H9 (cell line): ENCODE results near the gene APLP2. TPM values are rescaled to one million over a fixed set of nuclear protein-coding genes. Genes with fewer than 3 reads are reported as not detected.

Experiments
- DNase-seq: peaks from one replicate; pipeline ENCODE4 v3.0.0-alpha.2; 2017
- H2AFZ ChIP-seq: one replicate; pipeline ENCODE4 v1.6.1; 2013; ENCODE audit warnings: mild to moderate bottlenecking, low read length, control low read depth, moderate library complexity
- H2AK5ac ChIP-seq: 2 replicates; pipeline ENCODE4 v1.6.1; 2013; ENCODE audit warnings: low read length, control low read depth, mixed read lengths; ENCODE audit not compliant: insufficient read length
- H2BK120ac ChIP-seq: one replicate; pipeline ENCODE4 v1.6.1; 2013; ENCODE audit warnings: low read depth, mild to moderate bottlenecking, low read length, control low read depth, inconsistent platforms; ENCODE audit not compliant: poor library complexity, severe bottlenecking
- H2BK12ac ChIP-seq: 2 replicates; pipeline ENCODE4 v1.6.1; 2013; ENCODE audit warnings: low read length, control low read depth, mixed read lengths, low read depth; ENCODE audit not compliant: insufficient read length
- H2BK15ac ChIP-seq: 2 replicates; pipeline ENCODE4 v1.6.1; 2013; ENCODE audit warnings: low read depth, low read length, control low read depth
- H2BK20ac ChIP-seq: one replicate; pipeline ENCODE4 v1.6.1; 2013; ENCODE audit warnings: low read depth, mild to moderate bottlenecking, low read length, control low read depth, inconsistent platforms; ENCODE audit not compliant: poor library complexity, severe bottlenecking
- H2BK5ac ChIP-seq: 2 replicates; pipeline ENCODE4 v1.6.1; 2013; ENCODE audit warnings: low read length, control low read depth, mixed read lengths; ENCODE audit not compliant: insufficient read length
- H3K14ac ChIP-seq: 2 replicates; pipeline ENCODE4 v1.6.1; 2013; ENCODE audit warnings: low read length, control low read depth; ENCODE audit not compliant: insufficient read depth
- H3K18ac ChIP-seq: 2 replicates; pipeline ENCODE4 v1.6.1; 2013; ENCODE audit warnings: low read depth, mild to moderate bottlenecking, mixed read lengths, low read length, control low read depth; ENCODE audit not compliant: insufficient read length
- H3K23ac ChIP-seq: 2 replicates; pipeline ENCODE4 v1.6.1; 2013; ENCODE audit warnings: low read length, control low read depth, mixed read lengths, low read depth; ENCODE audit not compliant: insufficient read length
- H3K23me2 ChIP-seq: 2 replicates; pipeline ENCODE4 v1.6.1; 2013; ENCODE audit warnings: low read depth, mild to moderate bottlenecking, mixed read lengths, low read length, control low read depth; ENCODE audit not compliant: insufficient read length, poor library complexity, severe bottlenecking
- H3K27ac ChIP-seq: 2 replicates; pipeline ENCODE4 v1.5.1; 2013; ENCODE audit warnings: low read length, control low read depth, mixed read lengths, low read depth; ENCODE audit not compliant: insufficient read length
- H3K27me3 ChIP-seq: 2 replicates; pipeline ENCODE4 v1.6.1; 2013; ENCODE audit warnings: low read length, control low read depth, inconsistent platforms; ENCODE audit not compliant: insufficient read depth
- H3K4ac ChIP-seq: 2 replicates; pipeline ENCODE4 v1.6.1; 2013; ENCODE audit warnings: low read depth, mild to moderate bottlenecking, control low read depth, inconsistent platforms, low read length, moderate library complexity
- H3K4me1 ChIP-seq: 2 replicates; pipeline ENCODE4 v1.6.1; 2013; ENCODE audit warnings: low read length, control low read depth, inconsistent platforms; ENCODE audit not compliant: insufficient read depth
- H3K4me2 ChIP-seq: 2 replicates; pipeline ENCODE4 v1.6.1; 2013; ENCODE audit warnings: low read length, control low read depth, mixed read lengths; ENCODE audit not compliant: insufficient read length, insufficient read depth
- H3K56ac ChIP-seq: 2 replicates; pipeline ENCODE4 v1.6.1; 2013; ENCODE audit warnings: low read depth, mild to moderate bottlenecking, mixed read lengths, low read length, control low read depth; ENCODE audit not compliant: insufficient read length
- H3K79me1 ChIP-seq: 2 replicates; pipeline ENCODE4 v1.6.1; 2013; ENCODE audit warnings: low read depth, mild to moderate bottlenecking, moderate library complexity, low read length, control low read depth, inconsistent platforms; ENCODE audit not compliant: insufficient read depth, poor library complexity, severe bottlenecking
- H3K79me2 ChIP-seq: 2 replicates; pipeline ENCODE4 v1.6.1; 2013; ENCODE audit warnings: low read length, control low read depth, inconsistent platforms; ENCODE audit not compliant: insufficient read depth
- H3K9ac ChIP-seq: 2 replicates; pipeline ENCODE4 v1.6.1; 2013; ENCODE audit warnings: low read length, control low read depth, mixed read lengths; ENCODE audit not compliant: insufficient read length; ENCODE audit errors: extremely low read depth
- H3K9me3 ChIP-seq: one replicate; pipeline ENCODE4 v1.6.1; 2013; ENCODE audit warnings: low read depth, low read length, inconsistent platforms; ENCODE audit not compliant: control insufficient read depth
- H3T11ph ChIP-seq: one replicate; pipeline ENCODE4 v1.6.1; 2013; ENCODE audit warnings: mild to moderate bottlenecking, low read length, control low read depth, inconsistent platforms
- H4K20me1 ChIP-seq: one replicate; pipeline ENCODE4 v1.6.1; 2013; ENCODE audit not compliant: control insufficient read depth, insufficient read length, insufficient read depth
- H4K5ac ChIP-seq: 2 replicates; pipeline ENCODE4 v1.6.1; 2013; ENCODE audit warnings: low read depth, mild to moderate bottlenecking, mixed read lengths, low read length, control low read depth; ENCODE audit not compliant: insufficient read length
- H4K8ac ChIP-seq: replicated peaks from 2 replicates; pipeline ENCODE4 v1.6.1; 2013; ENCODE audit warnings: low read length, control low read depth, mixed read lengths, low read depth; ENCODE audit not compliant: insufficient read length
- H4K91ac ChIP-seq: 2 replicates; pipeline ENCODE4 v1.6.1; 2013; ENCODE audit warnings: low read depth, mild to moderate bottlenecking, moderate library complexity, mixed read lengths, low read length, control low read depth; ENCODE audit not compliant: insufficient read length
- H3K27ac Mint-ChIP-seq, 3 experiments: 2 replicates in 2 of 3; 3 replicates in 1 of 3; pipeline ENCODE4 v1.8.0; 2020 to 2021; ENCODE audit warnings: mixed read lengths in 3 of 3, mild to moderate bottlenecking in 1 of 3, moderate library complexity in 1 of 3
- H3K27me3 Mint-ChIP-seq: 2 replicates; pipeline ENCODE4 v1.8.0; 2021; ENCODE audit warnings: low read depth, mild to moderate bottlenecking, moderate library complexity, mixed read lengths
- H3K36me3 Mint-ChIP-seq, 3 experiments: 2 replicates in 2 of 3; 3 replicates in 1 of 3; pipeline ENCODE4 v1.8.0; 2020 to 2021; ENCODE audit warnings: low read depth in 3 of 3, mixed read lengths in 3 of 3; ENCODE audit not compliant: insufficient read depth in 1 of 3
- H3K4me1 Mint-ChIP-seq, 2 experiments: 2 replicates each; pipeline ENCODE4 v1.8.0; 2020; ENCODE audit warnings: mixed read lengths in 2 of 2
- H3K4me3 Mint-ChIP-seq, 2 experiments: 2 replicates in 1 of 2; 3 replicates in 1 of 2; pipeline ENCODE4 v1.8.0; 2020 to 2021; ENCODE audit warnings: mild to moderate bottlenecking in 2 of 2, mixed read lengths in 2 of 2, moderate library complexity in 1 of 2
- H3K9me3 Mint-ChIP-seq, 2 experiments: 2 replicates in 1 of 2; 3 replicates in 1 of 2; pipeline ENCODE4 v1.8.0; 2020; ENCODE audit warnings: mild to moderate bottlenecking in 2 of 2, mixed read lengths in 2 of 2, moderate library complexity in 1 of 2
- CTCF ChIP-seq: fragments of 200-600 bp; sonication (generic); conservative IDR thresholded peaks from 3 replicates; pipeline ENCODE4 v1.8.0; 2021; ENCODE audit warnings: antibody characterized with exemption, mild to moderate bottlenecking
- WGBS: extraction: QIAGEN DNeasy Blood & Tissue Kit; methylation state at CpG from one replicate; pipeline ENCODE4 v1.1.7; 2013; ENCODE audit warnings: missing lambda C conversion rate, low lambda C conversion rate, mixed read lengths; ENCODE audit not compliant: insufficient read length; ENCODE audit errors: extremely low coverage; 5-methylcytosine and 5-hydroxymethylcytosine counted together
- total RNA-seq: library from RNA; stranded (reverse); gene quantifications from 2 replicates; pipeline ENCODE4 v1.2.1, GENCODE V29; 2021

The APLP2 gene
- total RNA-seq, 1 experiment from 2014 or later, result 328 TPM

- Histone ChIP-seq H3K4me2 (no peak overlapping the region), H3K79me2 (no peaks in the 10 kb centered on the region), H3K9me3 (no peaks in the 10 kb centered on the region), H2BK15ac (no peak overlapping the region), H2BK12ac (no peak overlapping the region), H3K27me3 (no peaks in the 10 kb centered on the region), H2BK5ac (no peak overlapping the region), H3K23me2 (no peaks in the 10 kb centered on the region), H3K79me1 (no peaks in the 10 kb centered on the region), H4K20me1 (no peaks in the 10 kb centered on the region), H3K56ac (no peak overlapping the region), H2BK20ac (no peak overlapping the region), H3K27ac (no peak overlapping the region), H3K23ac (no peak overlapping the region), H2AFZ (no peak overlapping the region), H4K8ac (no peak overlapping the region), H3K4ac (no peak overlapping the region), H3K4me1 (peaks cover 2% of the 10 kb centered on the region; the same call in 1 of the 2 replicates), H3K14ac (no peak overlapping the region), H3K9ac (no peak overlapping the region), H2AK5ac (no peak overlapping the region), H3K18ac (no peak overlapping the region), H2BK120ac (no peak overlapping the region), H4K91ac (no peak overlapping the region), H3T11ph (no peak overlapping the region), H4K5ac (no peak overlapping the region)
- H3K4me1 Mint-ChIP-seq, result peaks cover 3 to 11% of the 10 kb centered on the region in 2 experiments
- H3K27me3 Mint-ChIP-seq, result no peaks in the 10 kb centered on the region
- peaks cover 0 to 6% (median 0%) of the 10 kb centered on the region in 3 experiments; a peak in 2 of 7 replicates for H3K36me3 Mint-ChIP-seq
- no peaks in the 10 kb centered on the region for H3K9me3 Mint-ChIP-seq
- no peak overlapping the region for H3K4me3 Mint-ChIP-seq
- H3K27ac Mint-ChIP-seq, result peak overlapping the region in 2 of 3 experiments; percentile 61 to 84; a peak in 2 of 7 replicates
- DNase-seq, result no peak
- TF ChIP-seq CTCF, result no peak
- no CpG with 5 or more reads among the region's 19 CpGs for WGBS
Measured at GRCh38 chr11:130188585-130189347, 119.1 kb downstream of the APLP2 start.
